K562 (cell line): Measurements from ENCODE around the gene SUMO3. TPM values are rescaled to one million over a fixed set of nuclear protein-coding genes. Genes with fewer than 3 reads are reported as not detected.

ENCODE experiments used
- BACH1 ChIP-seq: fragments of 200-800 bp; sonication (Bioruptor generic); IDR thresholded peaks from 2 replicates; pipeline ENCODE4 v1.6.1; 2016; ENCODE audit warnings: missing genetic modification characterization, missing compliant biosample characterization
- CREBBP ChIP-seq: IDR thresholded peaks from one replicate; pipeline ENCODE4 v1.6.1; 2012; ENCODE audit warnings: low read depth, mild to moderate bottlenecking, control low read depth, inconsistent platforms, low read length
- EHMT2 ChIP-seq: fragments of 450-650 bp; IDR thresholded peaks from 2 replicates; pipeline ENCODE4 v1.6.1; 2018; ENCODE audit warnings: antibody characterized with exemption
- HEY1 ChIP-seq: fragments of 250-450 bp; sonication (Bioruptor Pico); IDR thresholded peaks from 2 replicates; pipeline ENCODE4 v1.5.0; 2020; ENCODE audit warnings: mild to moderate bottlenecking, moderate library complexity, borderline replicate concordance
- HIVEP1 ChIP-seq: fragments of 250-450 bp; sonication (Bioruptor Pico); IDR thresholded peaks from 2 replicates; pipeline ENCODE4 v1.4.0; 2020; ENCODE audit warnings: mild to moderate bottlenecking
- JUNB ChIP-seq: fragments of 450-650 bp; formaldehyde crosslinking; conservative IDR thresholded peaks from 2 replicates; pipeline ENCODE4 v1.4.0; 2020; ENCODE audit warnings: mild to moderate bottlenecking
- MECOM ChIP-seq: fragments of 250-450 bp; sonication (Bioruptor Pico); IDR thresholded peaks from 2 replicates; pipeline ENCODE4 v1.8.0; 2022; ENCODE audit warnings: inconsistent platforms
- NR3C1 ChIP-seq: sonication (generic); formaldehyde crosslinking; IDR thresholded peaks from 2 replicates; pipeline ENCODE4 v1.8.1; 2022; ENCODE audit warnings: missing genetic modification reagents
- PCBP1 ChIP-seq: fragments of 200-400 bp; formaldehyde crosslinking; IDR thresholded peaks from 2 replicates; pipeline ENCODE4 v1.6.1; 2018; ENCODE audit warnings: mild to moderate bottlenecking, low read depth, low read length; ENCODE audit not compliant: poor library complexity, severe bottlenecking
- PURB ChIP-seq: sonication (generic); formaldehyde crosslinking; IDR thresholded peaks from 2 replicates; pipeline ENCODE4 v1.9.0; 2021; ENCODE audit warnings: low read depth, mild to moderate bottlenecking, missing genetic modification reagents
- TBP ChIP-seq: optimal IDR thresholded peaks from 2 replicates; pipeline ENCODE3; 2011; ENCODE audit warnings: low read depth, low read length, improper control_type of control experiment
- TCF7L2 ChIP-seq: fragments of 150-350 bp; IDR thresholded peaks from 2 replicates; pipeline ENCODE4 v1.6.1; 2016; ENCODE audit warnings: low read depth, mild to moderate bottlenecking, low read length, moderate library complexity
- TEAD1 ChIP-seq, 2 experiments: fragments of 450-650 bp in 1 of 2; sonication (generic) in 1 of 2; formaldehyde crosslinking; IDR thresholded peaks; 2 replicates each; pipeline versions ENCODE4 v1.4.0 to v1.8.0; 2020 to 2022; ENCODE audit warnings: mild to moderate bottlenecking in 2 of 2, missing genetic modification reagents in 1 of 2
- TRIM28 ChIP-seq: fragments of 450-650 bp; IDR thresholded peaks from 2 replicates; pipeline ENCODE4 v1.6.1; 2017
- ZNF76 ChIP-seq: fragments of 250-450 bp; sonication (Bioruptor Pico); IDR thresholded peaks from 2 replicates; pipeline ENCODE4 v1.4.0; 2020; ENCODE audit warnings: mild to moderate bottlenecking, moderate library complexity, borderline replicate concordance
- polyA plus RNA-seq, 8 experiments: library from polyadenylated mRNA; depleted of rRNA in 4 of 8; stranded (reverse) in 5 of 8; unstranded in 3 of 8; fragments of >200 nt; fragmentation: Nextera tagmentation in 2 of 8; fragmentation: Illumina TruSeq in 1 of 8; extraction: Ambion mirVana in 2 of 8; extraction: Trizol in 1 of 8; gene quantifications; 2 replicates each; pipeline versions ENCODE4 v1.2.1 to v1.2.3, GENCODE V29; 2011 to 2014; ENCODE audit warnings: inconsistent platforms in 1 of 8, missing spikeins in 1 of 8
- total RNA-seq, 7 experiments: library from RNA; depleted of rRNA in 6 of 7; stranded (reverse); fragments of >200 nt in 6 of 7; fragmentation: Illumina TruSeq in 2 of 7; extraction: Trizol in 2 of 7; gene quantifications; 2 replicates each; pipeline versions ENCODE4 v1.2.1 to v1.2.3, GENCODE V29; 2011 to 2021; ENCODE audit warnings: low replicate concordance in 1 of 7
- TF ChIP-seq, protein P1 (sequence below): fragments of 250-450 bp; sonication (Bioruptor Pico); IDR thresholded peaks from 2 replicates; pipeline ENCODE4 v1.6.1; 2021; ENCODE audit warnings: mild to moderate bottlenecking
- TF ChIP-seq, protein P2 (sequence below): fragments of 200-800 bp; sonication (Bioruptor generic); IDR thresholded peaks from 2 replicates; pipeline ENCODE4 v1.6.1; 2016; ENCODE audit warnings: missing genetic modification characterization, missing compliant biosample characterization
- TF ChIP-seq, protein P3 (sequence below): IDR thresholded peaks from 2 replicates; pipeline ENCODE4 v1.6.1; 2014; ENCODE audit warnings: antibody characterized with exemption
- TF ChIP-seq, protein P4 (sequence below), 2 experiments: fragments of 450-650 bp; IDR thresholded peaks; 2 replicates each; pipeline ENCODE4 v1.6.1; 2016

Gene SUMO3
- total and polyA plus RNA-seq, 9 of the 15 experiments (the other 6 are each of a cell fraction or from before 2014, with no cell fraction given), result 13.9 to 143 (median 113) TPM

DNA sequence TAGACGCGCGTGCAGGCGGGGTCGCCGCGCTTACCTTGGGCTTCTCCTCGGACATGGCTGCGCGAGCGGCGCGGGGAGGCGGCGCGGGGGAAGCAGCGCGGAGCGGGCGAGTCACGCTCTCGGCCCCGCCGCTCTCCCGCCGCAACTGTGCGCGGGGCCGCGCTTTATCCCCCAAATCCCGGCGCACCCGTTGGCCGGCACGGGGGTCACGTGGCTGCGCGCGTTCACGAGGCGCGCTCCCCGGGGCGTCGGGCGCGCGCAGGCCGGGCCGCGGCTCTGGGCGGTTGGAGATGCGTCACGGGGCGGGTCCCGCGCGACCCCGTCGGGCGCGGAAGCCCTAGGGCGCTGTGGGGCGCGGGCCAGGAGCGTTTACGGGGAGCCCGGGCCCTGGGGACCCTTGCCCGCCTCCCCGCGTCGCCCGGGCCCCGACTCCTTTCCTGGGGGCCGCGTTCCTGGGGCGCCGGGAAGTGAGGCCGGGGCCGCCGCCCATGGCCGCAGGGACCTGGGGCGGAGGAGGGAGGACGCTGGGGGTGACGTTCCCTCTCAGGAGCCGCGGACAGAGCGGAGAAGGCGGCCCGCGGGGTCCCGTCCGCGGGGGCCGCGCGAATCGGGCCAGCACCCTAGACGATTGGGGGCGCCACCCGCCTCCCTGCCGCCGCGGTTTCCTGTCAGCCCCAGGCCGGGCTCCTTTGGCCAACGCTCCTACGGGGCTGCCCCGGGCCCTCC lies at the start of gene SUMO3 (continued):
- TF ChIP-seq, protein P1, sequence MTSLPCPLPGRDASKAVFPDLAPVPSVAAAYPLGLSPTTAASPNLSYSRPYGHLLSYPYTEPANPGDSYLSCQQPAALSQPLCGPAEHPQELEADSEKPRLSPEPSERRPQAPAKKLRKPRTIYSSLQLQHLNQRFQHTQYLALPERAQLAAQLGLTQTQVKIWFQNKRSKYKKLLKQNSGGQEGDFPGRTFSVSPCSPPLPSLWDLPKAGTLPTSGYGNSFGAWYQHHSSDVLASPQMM (CRISPR knock-in tag), result no peak
- TF ChIP-seq TBP (peak; percentile 81), PCBP1 (peak; percentile 93), TCF7L2 (no peak), CREBBP (no peak), HEY1 (CRISPR knock-in tag) (no peak), ZNF76 (peak; percentile 96), NR3C1 (no peak), BACH1 (tag) (peak; percentile 96), EHMT2 (no peak), PURB (CRISPR knock-in tag) (no peak), TRIM28 (no peak), MECOM (CRISPR knock-in tag) (peak; percentile 92), HIVEP1 (CRISPR knock-in tag) (peak; percentile 69; the same call in 1 of the 2 replicates), TEAD1 (CRISPR knock-in tag; IDR thresholded peaks at IDR 0.05) (peak in 1 of 2 experiments; percentile 76; a peak in 2 of 4 replicates), JUNB (CRISPR knock-in tag) (0 out of 2 replicates have a peak, but pooled peaks have one; percentile 61)
- TF ChIP-seq, protein P2, sequence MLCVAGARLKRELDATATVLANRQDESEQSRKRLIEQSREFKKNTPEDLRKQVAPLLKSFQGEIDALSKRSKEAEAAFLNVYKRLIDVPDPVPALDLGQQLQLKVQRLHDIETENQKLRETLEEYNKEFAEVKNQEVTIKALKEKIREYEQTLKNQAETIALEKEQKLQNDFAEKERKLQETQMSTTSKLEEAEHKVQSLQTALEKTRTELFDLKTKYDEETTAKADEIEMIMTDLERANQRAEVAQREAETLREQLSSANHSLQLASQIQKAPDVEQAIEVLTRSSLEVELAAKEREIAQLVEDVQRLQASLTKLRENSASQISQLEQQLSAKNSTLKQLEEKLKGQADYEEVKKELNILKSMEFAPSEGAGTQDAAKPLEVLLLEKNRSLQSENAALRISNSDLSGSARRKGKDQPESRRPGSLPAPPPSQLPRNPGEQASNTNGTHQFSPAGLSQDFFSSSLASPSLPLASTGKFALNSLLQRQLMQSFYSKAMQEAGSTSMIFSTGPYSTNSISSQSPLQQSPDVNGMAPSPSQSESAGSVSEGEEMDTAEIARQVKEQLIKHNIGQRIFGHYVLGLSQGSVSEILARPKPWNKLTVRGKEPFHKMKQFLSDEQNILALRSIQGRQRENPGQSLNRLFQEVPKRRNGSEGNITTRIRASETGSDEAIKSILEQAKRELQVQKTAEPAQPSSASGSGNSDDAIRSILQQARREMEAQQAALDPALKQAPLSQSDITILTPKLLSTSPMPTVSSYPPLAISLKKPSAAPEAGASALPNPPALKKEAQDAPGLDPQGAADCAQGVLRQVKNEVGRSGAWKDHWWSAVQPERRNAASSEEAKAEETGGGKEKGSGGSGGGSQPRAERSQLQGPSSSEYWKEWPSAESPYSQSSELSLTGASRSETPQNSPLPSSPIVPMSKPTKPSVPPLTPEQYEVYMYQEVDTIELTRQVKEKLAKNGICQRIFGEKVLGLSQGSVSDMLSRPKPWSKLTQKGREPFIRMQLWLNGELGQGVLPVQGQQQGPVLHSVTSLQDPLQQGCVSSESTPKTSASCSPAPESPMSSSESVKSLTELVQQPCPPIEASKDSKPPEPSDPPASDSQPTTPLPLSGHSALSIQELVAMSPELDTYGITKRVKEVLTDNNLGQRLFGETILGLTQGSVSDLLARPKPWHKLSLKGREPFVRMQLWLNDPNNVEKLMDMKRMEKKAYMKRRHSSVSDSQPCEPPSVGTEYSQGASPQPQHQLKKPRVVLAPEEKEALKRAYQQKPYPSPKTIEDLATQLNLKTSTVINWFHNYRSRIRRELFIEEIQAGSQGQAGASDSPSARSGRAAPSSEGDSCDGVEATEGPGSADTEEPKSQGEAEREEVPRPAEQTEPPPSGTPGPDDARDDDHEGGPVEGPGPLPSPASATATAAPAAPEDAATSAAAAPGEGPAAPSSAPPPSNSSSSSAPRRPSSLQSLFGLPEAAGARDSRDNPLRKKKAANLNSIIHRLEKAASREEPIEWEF (CRISPR knock-in tag), result peak; percentile 91
- TF ChIP-seq, protein P3, sequence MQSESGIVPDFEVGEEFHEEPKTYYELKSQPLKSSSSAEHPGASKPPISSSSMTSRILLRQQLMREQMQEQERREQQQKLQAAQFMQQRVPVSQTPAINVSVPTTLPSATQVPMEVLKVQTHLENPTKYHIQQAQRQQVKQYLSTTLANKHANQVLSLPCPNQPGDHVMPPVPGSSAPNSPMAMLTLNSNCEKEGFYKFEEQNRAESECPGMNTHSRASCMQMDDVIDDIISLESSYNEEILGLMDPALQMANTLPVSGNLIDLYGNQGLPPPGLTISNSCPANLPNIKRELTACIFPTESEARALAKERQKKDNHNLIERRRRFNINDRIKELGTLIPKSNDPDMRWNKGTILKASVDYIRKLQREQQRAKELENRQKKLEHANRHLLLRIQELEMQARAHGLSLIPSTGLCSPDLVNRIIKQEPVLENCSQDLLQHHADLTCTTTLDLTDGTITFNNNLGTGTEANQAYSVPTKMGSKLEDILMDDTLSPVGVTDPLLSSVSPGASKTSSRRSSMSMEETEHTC, result peak; percentile 65; the same call in 1 of the 2 replicates
- TF ChIP-seq, protein P4, sequence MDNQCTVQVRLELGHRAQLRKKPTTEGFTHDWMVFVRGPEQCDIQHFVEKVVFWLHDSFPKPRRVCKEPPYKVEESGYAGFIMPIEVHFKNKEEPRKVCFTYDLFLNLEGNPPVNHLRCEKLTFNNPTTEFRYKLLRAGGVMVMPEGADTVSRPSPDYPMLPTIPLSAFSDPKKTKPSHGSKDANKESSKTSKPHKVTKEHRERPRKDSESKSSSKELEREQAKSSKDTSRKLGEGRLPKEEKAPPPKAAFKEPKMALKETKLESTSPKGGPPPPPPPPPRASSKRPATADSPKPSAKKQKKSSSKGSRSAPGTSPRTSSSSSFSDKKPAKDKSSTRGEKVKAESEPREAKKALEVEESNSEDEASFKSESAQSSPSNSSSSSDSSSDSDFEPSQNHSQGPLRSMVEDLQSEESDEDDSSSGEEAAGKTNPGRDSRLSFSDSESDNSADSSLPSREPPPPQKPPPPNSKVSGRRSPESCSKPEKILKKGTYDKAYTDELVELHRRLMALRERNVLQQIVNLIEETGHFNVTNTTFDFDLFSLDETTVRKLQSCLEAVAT (IDR thresholded peaks at IDR 0.05), result no peak
